ENCODE results near the gene OR51B2.

OR51B2 gene

DNA sequence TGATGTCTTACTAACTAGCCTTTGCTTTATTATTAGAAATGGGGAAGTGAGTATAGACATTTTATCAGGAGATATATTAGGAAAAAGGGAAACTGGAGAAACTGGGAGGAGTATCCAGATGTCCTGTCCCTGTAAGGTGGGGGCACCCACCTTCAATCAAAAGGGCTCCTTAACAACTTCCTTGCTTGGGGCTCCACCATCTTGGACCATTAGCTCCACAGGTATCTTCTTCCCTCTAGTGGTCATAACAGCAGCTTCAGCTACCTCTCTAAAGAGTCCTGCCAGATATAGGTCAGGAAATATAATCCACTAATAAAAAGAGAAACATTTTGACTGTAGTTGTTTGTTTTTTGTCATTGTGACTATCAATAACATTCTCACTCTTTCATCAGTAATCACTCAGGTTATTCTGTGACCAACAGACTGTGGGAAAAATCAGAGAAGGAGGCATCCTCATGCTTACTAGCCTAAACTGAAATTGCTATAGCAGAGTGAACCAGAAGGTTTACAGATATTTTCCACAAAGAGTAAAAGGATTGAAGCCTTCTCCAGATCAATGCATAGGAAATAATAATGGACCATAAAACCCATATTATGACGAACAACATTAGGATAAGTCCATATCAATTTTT is 32.8 kb downstream of the OR51B2 start:
- TF ChIP-seq, protein P1, sequence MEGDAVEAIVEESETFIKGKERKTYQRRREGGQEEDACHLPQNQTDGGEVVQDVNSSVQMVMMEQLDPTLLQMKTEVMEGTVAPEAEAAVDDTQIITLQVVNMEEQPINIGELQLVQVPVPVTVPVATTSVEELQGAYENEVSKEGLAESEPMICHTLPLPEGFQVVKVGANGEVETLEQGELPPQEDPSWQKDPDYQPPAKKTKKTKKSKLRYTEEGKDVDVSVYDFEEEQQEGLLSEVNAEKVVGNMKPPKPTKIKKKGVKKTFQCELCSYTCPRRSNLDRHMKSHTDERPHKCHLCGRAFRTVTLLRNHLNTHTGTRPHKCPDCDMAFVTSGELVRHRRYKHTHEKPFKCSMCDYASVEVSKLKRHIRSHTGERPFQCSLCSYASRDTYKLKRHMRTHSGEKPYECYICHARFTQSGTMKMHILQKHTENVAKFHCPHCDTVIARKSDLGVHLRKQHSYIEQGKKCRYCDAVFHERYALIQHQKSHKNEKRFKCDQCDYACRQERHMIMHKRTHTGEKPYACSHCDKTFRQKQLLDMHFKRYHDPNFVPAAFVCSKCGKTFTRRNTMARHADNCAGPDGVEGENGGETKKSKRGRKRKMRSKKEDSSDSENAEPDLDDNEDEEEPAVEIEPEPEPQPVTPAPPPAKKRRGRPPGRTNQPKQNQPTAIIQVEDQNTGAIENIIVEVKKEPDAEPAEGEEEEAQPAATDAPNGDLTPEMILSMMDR (conservative IDR thresholded peaks at IDR 0.05), result peak; percentile 77
- no peak overlapping the region for H3K27ac ChIP-seq

DNA sequence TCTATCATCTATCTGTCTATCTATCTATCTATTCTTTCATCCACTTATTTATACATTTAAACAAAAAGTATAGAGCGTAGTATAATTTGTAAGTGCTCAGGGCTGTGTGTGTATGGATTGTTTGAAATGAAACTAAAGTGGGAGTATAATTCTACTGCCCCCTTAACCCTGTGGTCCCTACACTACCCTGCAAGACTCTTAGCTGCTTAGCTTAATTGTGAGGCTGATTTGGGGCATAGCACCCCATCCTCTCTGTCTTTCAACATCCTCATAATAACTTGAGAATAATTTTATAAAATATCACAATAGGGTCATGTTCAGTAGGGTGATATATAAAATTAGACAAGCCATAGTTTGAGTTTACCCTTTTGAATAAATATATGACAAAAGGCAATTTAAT is 34.0 kb downstream of the OR51B2 start:
- H3K27ac ChIP-seq, result no peak overlapping the region
- TF ChIP-seq, protein P1 (conservative IDR thresholded peaks at IDR 0.05), result no peak

DNA sequence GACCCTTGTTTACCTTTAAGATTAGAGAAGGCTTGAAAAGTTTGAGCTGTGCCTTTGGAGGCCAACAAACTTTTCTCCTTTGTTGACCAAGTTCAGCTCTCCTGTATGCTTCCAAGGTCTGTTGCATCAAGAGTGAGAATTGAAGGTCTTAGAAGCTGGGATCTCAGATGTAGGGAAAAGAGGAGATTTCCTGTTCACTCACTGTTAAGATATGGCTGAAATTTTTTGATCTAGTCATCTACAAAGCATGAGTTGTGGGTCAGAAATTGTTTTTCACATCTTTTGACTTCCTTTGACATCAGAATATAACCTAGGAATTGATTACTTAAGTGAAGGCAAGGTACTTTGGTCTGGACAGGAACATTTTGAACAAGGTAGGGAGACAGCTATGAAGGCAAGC is 34.4 kb downstream of the OR51B2 start:
- TF ChIP-seq, protein P1 (conservative IDR thresholded peaks at IDR 0.05), result no peak
- H3K27ac ChIP-seq, result no peak overlapping the region

DNA sequence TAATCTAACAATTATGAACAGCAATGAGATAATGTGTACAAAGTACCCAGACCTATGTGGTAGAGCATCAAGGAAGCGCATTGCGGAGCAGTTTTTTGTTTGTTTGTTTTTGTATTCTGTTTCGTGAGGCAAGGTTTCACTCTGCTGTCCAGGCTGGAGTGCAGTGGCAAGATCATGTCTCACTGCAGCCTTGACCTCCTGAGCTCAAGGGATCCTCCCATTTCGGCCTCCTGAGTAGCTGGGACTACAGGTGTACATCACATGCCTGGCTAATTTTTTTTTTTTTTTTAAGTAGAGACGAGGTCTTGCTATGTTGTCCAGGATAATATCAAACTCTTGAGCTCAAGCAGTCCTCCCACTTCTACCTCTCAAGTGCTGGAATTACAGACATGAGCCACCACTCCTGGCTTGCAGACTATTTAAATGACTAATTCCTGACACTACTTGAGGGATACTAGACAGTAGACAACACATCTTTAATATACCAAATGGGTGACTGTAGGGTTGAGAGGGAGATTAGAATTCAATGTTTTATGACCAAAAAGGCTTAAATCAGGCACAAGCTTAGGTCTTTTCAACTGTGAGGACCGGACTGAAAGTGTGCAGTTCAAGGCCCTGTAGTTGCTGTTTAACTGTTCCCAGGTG is 35.1 kb downstream of the OR51B2 start:
- no peak overlapping the region for H3K27ac ChIP-seq
- TF ChIP-seq, protein P1 (conservative IDR thresholded peaks at IDR 0.05), result no peak

DNA sequence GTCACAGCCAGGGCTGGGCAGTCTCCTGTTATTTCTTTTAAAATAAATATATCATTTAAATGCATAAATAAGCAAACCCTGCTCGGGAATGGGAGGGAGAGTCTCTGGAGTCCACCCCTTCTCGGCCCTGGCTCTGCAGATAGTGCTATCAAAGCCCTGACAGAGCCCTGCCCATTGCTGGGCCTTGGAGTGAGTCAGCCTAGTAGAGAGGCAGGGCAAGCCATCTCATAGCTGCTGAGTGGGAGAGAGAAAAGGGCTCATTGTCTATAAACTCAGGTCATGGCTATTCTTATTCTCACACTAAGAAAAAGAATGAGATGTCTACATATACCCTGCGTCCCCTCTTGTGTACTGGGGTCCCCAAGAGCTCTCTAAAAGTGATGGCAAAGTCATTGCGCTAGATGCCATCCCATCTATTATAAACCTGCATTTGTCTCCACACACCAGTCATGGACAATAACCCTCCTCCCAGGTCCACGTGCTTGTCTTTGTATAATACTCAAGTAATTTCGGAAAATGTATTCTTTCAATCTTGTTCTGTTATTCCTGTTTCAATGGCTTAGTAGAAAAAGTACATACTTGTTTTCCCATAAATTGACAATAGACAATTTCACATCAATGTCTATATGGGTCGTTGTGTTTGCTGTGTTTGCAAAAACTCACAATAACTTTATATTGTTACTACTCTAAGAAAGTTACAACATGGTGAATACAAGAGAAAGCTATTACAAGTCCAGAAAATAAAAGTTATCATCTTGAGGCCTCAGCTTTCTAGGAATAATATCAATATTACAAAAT is 35.8 kb downstream of the OR51B2 start:
- no peak overlapping the region for H3K27ac ChIP-seq
- TF ChIP-seq, protein P1 (conservative IDR thresholded peaks at IDR 0.05), result no peak

DNA sequence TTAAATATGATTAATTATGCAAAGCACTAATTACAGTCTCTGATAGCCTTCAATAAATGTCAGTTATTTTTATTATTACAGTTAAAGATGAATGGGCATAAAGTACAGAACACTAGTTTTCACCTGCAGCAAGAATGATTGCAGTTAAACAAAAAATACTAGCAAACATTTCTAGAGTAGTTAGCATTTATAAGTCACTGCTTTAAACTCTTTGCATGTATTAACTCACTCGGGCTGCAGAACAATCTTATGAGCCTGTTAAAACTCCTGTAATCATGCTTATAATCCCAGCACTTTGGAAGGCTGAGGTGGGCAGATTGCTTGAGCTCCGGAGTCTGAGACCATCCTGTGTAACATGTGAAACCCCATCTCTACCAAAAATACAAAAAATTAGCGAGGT is 37.2 kb downstream of the OR51B2 start:
- TF ChIP-seq, protein P1 (conservative IDR thresholded peaks at IDR 0.05), result no peak
- H3K27ac ChIP-seq, result no peak overlapping the region

DNA sequence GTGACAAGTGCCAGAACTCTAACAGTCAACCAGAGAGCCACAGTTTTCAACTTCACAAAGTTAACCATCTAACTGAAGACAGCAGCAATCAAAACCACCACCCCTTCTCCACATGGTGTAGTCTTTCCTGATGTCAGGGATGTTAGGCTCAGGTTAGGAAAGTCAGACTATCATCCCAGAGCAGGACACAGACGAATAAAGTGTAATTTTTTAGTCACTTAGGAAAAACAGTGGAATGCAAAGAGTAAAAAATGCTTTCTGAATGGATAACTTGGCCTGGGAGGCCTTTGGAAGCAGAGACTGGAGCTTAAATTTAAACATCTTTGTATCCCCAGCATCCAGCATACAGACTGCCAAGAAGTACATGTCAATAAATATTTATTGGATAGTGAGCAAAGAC is 37.7 kb downstream of the OR51B2 start:
- no peak overlapping the region for H3K27ac ChIP-seq
- TF ChIP-seq, protein P1 (conservative IDR thresholded peaks at IDR 0.05), result no peak

Data from VCaP (cell line).